Stimulated activated CD8-positive, alpha-beta memory T cell treated with anti-CD3 and anti-CD28 coated beads, Interleukin-12 subunit alpha, Interleukin-12 subunit beta, amount 100 ng/mL, for 4 hours (primary cell): ENCODE measurements around the gene SYTL2.

Experiments
- DNase-seq: peaks from one replicate; pipeline ENCODE4 v3.0.0-alpha.2; 2020; ENCODE audit warnings: low read depth

Gene SYTL2

GRCh38 chr11:85762226-85762625 is 48.7 kb downstream of the SYTL2 start:
- DNase-seq = no peak

DNA sequence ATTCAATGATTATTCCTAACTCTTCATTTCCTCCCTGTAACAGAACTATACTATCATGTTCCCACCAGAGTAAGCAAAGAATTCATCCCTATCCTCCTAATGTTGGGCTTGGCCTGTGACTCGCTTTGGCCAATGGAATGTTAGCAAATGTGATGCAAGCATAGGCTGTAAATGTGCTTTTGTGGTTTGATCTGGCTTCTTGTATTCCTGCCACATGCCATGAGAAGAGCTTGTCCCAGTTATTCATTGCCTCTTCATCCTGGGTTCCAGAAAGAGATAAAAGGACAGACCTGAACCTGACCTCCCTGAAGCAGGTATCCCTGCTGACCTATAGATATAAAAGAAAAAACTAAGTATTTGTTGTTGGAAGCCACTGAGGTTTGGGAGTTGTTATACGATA is 51.0 kb downstream of the SYTL2 start:
- no peak for DNase-seq

DNA sequence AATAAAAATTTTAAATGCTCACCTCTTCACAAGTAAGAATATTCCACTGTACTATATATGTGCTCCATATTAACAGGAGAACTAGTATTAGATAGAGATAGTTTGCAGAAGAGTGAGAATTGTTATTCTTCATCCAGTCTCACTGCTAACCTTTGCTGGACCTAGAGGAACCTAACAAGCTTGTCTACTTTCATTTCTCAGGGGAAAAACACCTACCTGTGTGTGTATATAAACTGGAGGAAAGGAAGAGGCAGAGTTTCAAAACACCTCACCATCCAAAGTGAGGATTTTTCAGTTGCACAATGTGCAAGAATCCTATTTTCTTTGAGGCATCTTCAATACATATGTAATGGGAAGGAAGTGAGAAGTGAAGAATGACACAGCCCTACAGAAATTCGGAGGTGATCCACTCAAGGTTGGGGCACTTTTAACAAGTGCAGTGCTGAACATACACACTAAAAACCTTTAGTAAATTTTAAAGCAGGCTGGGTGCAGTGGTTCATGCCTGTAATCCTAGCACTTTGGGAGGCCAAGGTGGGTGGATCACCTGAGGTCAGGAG is 52.4 kb downstream of the SYTL2 start:
- no peak for DNase-seq

DNA sequence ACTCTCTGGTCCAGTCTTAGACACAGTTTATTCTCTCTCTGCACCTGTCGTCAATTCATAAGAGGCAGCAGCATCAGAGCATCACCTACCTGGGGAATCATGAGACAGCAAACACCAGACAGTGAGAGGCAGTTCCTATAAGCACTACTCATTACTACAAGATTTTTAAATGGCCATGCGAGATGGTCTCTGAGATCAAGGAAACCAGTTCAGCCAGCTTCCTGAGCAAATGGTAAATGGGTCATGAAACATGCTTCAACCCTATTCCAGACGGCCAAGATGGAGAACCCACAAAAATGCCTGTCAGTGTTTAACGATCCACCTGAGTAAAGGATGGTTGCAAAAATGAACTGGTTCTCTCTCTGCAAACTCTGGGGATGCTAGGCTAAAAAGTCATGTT is 52.9 kb downstream of the SYTL2 start:
- DNase-seq = no peak

- no peak for DNase-seq
These were observed 54.3 kb downstream of the SYTL2 start for GRCh38 chr11:85756401-85757200.

DNA sequence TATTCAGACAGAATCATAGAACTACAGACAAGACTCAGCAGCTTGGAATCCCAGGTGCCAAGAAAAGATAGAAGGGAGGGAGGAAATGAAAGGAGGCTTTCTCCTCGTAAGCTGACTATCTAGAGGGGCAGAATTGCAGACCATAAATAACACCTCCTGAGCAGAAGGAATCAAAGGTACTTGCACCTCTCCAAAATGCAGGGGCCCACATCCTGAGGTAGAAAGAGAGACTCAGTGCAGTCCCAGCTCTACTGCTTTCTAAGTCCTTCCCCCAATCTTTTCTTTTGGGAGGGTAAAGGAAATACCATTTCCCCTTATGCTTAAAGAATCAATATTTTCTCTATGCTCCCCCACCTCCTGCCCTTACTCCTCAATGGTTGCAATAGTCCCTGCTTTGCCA is 55.2 kb downstream of the SYTL2 start:
- no peak for DNase-seq

GRCh38 chr11:85755285-85755684 is 55.7 kb downstream of the SYTL2 start:
- DNase-seq = no peak

DNA sequence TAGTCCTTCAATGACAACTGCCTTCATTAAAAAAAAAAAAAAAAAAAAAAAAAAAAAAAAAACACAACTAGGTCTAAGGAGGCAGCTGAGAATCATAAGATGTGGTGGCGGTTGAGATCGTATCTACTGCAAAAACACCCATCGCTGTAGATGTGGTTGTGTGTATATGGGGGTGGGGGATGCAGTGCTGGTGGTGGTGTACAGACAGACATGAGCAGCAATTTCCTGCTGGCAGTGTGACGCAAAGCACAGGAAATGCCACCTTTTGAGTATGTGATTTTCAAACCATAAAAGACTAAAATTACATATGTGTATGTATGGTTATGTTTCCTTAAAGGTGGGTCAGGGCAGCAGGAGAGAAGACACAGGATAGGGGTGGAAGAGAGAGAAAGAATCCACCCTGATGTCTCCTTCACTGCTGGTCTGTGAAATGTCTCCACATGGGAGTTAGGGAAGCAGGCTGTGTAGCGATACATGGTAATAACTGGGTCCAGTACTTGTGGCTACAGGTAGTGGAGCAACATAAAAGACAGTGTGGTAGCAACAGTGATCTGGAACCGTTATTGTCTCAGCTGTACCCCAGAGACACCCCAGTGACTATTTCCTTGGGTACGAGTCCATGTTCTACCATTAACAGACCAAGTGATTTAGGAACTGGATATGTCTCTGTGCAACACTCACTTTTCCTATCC is 57.9 kb downstream of the SYTL2 start:
- peak; percentile 73 for DNase-seq

GRCh38 chr11:85752201-85752889 is 58.6 kb downstream of the SYTL2 start:
- no peak for DNase-seq

DNA sequence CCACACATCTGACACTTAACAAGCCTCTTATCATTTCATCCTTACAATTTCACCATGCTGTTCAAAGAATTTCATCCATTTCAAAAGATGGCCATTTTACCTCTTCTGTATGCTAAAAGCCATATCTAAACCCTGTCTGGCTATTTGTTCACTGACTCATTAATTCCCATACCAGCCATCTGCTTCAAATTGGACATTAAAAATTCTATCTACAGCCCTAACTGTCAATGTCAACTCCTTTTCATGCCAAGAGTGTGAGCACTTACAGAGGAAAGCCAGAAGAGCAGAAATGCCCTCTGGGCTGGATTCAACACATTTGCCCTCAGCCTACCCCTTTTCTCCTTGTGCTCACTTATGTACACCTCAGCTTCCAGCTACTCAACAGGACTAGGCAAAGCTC is 59.2 kb downstream of the SYTL2 start:
- no peak for DNase-seq

DNA sequence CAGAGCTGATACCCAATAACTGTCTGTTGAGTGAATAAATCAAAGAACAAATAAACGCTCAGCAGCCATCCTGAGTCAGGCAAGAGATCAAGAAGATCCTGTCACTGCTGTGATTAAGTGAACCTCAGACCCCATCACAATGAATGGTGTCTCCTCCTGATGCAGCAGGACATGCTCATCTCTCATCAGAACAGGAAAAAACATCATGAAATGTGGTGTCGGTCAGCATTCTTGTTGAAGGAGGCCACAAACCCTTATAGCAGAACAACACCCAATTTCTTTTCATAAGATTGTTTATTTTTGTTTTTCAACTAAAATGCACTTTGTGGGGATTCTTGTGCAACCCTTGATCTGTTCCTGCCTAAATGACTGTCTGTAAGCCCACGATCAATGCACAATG is 60.3 kb downstream of the SYTL2 start:
- no peak for DNase-seq

- no peak for DNase-seq
These were observed 61.1 kb downstream of the SYTL2 start for GRCh38 chr11:85749884-85750283.

DNA sequence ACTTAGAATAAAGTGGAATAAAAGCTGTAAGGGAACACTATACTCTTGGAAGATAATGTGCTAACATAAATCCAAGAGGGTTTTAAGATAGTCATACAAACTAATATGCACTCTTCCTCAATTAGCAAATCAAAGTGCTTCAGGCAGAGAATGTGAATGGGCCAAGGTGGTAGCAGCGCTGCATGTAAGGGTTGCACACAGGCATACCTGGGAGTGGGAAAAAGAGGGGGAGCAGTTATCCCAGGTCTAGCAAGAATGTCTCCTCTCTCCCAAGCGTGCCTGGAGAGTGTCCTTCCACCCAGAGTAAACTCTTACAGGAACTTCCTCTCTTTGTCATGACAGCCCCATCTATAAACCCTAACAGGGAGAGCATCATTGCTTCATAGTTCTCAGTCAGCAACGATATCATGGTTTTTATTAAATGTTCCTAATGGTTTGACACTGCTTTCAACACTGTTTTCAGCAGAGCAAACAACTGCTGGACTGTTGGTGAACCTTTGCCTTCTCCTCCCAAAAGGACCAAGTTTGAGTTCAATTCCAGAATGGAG is 61.6 kb downstream of the SYTL2 start:
- DNase-seq = no peak

DNA sequence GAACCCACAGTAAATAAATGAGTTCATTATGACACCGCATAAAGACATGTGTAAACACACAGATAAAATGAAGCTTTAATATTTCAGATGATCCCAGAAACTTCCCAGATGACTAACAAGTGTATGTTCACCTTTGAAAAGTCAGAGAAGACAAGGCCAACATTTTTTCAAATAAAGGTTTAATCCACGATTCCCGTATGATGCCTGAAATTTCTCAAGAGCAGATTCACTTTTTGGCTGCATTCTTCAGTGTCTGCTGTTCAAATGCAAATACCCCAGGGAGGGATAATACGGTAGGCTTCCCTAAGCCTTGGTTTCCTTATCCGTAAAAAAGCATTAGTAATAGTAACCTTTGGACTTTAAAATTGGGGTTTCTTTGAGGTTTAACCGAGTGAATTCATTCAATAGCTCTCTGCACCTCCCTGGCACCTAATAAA is 62.5 kb downstream of the SYTL2 start:
- no peak for DNase-seq

GRCh38 chr11:85746670-85747069 is 64.3 kb downstream of the SYTL2 start:
- DNase-seq = no peak

- DNase-seq = no peak
These were observed 65.3 kb downstream of the SYTL2 start for GRCh38 chr11:85745626-85746025.

DNA sequence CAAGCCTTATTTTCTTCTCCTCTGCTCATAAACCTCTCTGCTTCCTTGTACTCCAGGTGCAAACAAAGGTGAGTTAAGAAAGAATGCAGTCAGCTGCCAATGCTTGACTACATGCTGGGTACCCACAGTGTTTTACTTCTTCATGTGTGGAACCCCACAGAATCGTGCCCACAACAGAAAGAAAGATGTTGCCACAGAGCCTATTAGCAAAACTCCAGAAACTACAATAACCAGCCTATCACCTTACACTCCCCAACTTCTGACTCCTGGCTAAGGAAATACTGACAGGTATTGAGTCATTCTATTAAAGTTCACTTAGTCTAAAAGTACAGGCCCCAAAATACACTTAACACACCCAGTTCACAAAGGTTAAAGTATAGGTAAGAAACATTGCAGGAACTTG is 68.1 kb downstream of the SYTL2 start:
- no peak for DNase-seq

GRCh38 chr11:85742348-85742747 is 68.6 kb downstream of the SYTL2 start:
- DNase-seq = no peak

DNA sequence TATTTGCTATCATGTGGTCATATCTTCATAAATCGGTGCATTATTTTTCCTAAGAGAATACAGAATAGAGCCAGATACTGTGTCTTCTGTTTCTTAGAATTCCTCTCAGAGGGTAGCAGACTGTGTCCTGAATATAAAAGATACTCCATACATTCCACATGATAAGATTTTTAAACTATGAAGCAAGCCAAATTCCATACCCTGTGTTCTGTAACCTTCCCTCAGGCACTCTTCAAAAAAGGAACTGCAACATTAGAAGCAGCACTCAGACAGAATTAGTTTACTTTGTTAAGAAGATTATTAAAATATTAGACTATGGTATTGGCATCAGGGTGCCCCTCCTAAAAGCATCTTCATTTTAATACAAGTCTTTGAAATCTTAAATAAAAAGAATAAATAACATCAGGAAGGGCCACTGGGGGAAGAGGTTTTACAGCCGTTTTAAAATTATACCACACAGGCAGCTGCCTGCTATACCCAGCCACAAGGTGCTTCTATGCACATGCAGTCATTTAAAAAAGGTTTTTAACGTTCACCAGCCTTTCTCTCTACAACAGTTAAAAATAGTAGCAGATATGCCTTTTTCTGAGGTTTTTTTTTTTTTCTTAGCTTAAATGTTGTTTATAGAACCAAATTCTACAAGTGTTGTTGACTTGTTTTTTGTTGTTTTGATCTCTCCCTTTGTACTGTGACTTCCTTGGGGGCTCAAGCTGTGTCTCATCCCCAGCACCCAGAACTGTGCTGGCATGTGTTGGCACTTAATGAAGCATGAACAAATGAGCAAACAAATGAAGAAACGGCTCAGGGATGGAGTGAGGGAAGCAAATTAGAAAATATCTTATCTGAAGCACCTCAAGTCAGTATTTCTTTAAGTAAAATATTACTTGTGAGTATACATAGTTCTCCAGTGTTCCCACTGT is 70.2 kb downstream of the SYTL2 start:
- DNase-seq = no peak

- no peak for DNase-seq
These were observed 73.2 kb downstream of the SYTL2 start for GRCh38 chr11:85737738-85738137.

- DNase-seq = no peak
These were observed 75.0 kb downstream of the SYTL2 start for GRCh38 chr11:85735876-85736460.
